ENCODE data around the gene OXT.
A peak's percentile ranks its signal among the peaks of the same experiment; 100 is the strongest.
"Not testable (repeated sequence)": the region's sequence is repeated elsewhere in the genome, so short reads cannot be mapped to it uniquely, and the experiment has no call there.

OXT gene

GRCh38 chr20:3071610-3072529 lies at the start of gene OXT:
Gene OXT (plus strand): TSS chr20:3071620. CDS start chr20:3071656, 36 bp downstream.
- peak; percentile 78 to 79 for ATAC-seq

- ATAC-seq = no peak
Measured at GRCh38 chr20:3021777-3022176, 49.6 kb upstream of the OXT start.

GRCh38 chr20:3022559-3023490 lies 48.6 kb upstream of the OXT start:
- not testable (repeated sequence) for ATAC-seq

- no peak for ATAC-seq
Measured at GRCh38 chr20:3027987-3028386, 43.4 kb upstream of the OXT start.

GRCh38 chr20:3031524-3032147 lies 39.8 kb upstream of the OXT start:
- ATAC-seq = no peak

GRCh38 chr20:3032624-3033023 lies 38.8 kb upstream of the OXT start:
- ATAC-seq = no peak

- ATAC-seq = no peak
Measured at GRCh38 chr20:3037654-3038053, 33.8 kb upstream of the OXT start.

- ATAC-seq = no peak
Measured at GRCh38 chr20:3038454-3038853, 33.0 kb upstream of the OXT start.

GRCh38 chr20:3039426-3039825 lies 32.0 kb upstream of the OXT start:
- no peak for ATAC-seq

GRCh38 chr20:3040086-3040485 lies 31.3 kb upstream of the OXT start:
- no peak for ATAC-seq

GRCh38 chr20:3041854-3042409 lies 29.5 kb upstream of the OXT start:
- ATAC-seq = no peak

GRCh38 chr20:3042625-3043024 lies 28.8 kb upstream of the OXT start:
- ATAC-seq = no peak

- ATAC-seq = no peak
Measured at GRCh38 chr20:3043322-3043721, 28.1 kb upstream of the OXT start, which contains the start of gene GNRH2. Gene GNRH2 (plus strand): TSS chr20:3043622. CDS start chr20:3044415, 793 bp downstream.

GRCh38 chr20:3044336-3044965 lies 27.0 kb upstream of the OXT start:
- no peak for ATAC-seq

- ATAC-seq = peak; percentile 37 to 44
Measured at GRCh38 chr20:3045042-3045815, 26.2 kb upstream of the OXT start.

GRCh38 chr20:3045816-3046676 lies 25.4 kb upstream of the OXT start, which contains the start of gene MRPS26:
Gene MRPS26 (plus strand): TSS chr20:3046052. CDS start chr20:3046069, 17 bp downstream.
- peak; percentile 97 for ATAC-seq

- peak in 1 of 2 donors; percentile 0 for ATAC-seq
Measured at GRCh38 chr20:3046677-3047462, 24.6 kb upstream of the OXT start.

GRCh38 chr20:3047486-3048419 lies 23.7 kb upstream of the OXT start:
- ATAC-seq = no peak

All from activated CD4-positive, CD25-positive, alpha-beta regulatory T cell treated with anti-CD3 and anti-CD28 coated beads, Interleukin-2, amount 50 U/mL, for 24 hours (primary cell).